ENCODE measurements around the gene ASRGL1.

Gene ASRGL1

DNA sequence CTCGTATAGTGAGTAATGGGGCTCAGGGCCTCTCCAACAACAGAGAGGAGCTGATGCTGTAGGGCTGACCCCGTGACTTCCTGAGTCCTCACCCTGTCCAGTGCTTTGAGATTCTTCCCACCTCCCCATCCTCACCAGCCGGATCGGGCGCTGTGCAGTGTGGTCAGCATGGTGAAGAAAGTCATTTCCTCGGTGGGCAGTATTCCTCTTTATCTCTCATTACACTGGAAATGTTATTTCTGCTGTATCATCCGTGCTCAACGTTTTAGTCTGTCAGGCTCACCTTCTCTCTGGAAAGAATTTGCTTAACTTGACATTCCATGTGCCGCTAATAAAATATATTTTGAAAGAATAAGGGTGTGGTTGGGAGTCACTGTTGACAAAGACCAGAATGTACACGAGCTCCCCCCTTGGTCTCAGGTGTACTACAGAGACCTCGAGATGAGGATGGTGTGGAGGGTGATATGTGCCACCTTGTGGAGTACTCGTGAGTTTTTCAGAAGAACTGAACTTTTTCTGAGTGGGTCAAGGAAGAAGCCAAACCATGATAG is 55.9 kb downstream of the ASRGL1 start:
- peak; percentile 1 for DNase-seq

DNA sequence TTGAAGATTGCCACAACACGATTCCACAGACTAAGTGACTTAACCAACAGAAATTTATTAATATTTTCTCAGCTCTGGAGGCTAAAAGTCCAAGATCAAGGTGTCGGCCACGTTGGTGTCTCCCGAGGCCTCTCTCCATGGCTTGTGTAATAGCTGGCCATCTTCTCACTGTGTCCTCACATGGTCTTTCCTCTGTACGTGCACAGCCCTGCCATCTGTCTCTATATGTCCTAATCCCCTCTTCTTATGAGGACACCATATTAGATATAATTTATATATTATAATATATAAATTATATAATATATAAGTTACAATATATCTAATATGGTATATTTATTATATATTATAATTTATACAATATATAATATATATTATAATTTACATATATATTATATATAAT is 56.5 kb downstream of the ASRGL1 start:
- no peak for DNase-seq

DNA sequence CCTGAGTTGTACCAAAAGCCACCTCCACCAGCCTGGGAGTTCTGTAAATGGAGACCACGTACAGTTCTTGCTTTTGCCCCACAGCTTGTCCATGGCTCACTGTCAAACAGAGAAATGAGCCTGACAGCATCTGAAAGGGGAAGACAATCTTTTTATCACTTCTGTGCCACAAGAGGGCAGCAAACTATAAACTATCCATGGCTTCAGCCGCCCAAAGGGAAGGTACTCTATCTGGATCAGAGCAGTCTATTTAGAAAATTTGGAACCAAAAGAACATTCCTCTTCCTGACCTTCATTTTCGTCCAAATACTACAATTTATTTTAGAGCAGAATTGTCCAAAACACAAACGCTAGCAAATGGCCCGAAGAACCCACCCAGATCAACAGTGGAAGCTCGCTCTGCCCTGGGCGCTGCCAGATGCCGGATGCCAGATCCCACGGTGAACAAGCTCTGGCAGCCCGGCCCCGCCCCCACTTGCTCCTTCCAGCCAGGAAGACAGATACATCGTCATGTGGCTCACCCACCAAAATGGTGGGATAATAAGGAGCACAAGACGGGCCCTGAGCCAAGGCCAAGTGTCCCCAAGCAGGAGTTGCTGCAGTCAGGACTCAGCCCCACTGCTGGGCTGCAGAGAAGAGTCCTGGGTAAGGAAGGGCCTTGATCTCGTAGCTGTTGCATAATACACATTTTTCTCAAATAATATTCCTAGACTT is 57.7 kb downstream of the ASRGL1 start:
- peak; percentile 6 for DNase-seq

DNA sequence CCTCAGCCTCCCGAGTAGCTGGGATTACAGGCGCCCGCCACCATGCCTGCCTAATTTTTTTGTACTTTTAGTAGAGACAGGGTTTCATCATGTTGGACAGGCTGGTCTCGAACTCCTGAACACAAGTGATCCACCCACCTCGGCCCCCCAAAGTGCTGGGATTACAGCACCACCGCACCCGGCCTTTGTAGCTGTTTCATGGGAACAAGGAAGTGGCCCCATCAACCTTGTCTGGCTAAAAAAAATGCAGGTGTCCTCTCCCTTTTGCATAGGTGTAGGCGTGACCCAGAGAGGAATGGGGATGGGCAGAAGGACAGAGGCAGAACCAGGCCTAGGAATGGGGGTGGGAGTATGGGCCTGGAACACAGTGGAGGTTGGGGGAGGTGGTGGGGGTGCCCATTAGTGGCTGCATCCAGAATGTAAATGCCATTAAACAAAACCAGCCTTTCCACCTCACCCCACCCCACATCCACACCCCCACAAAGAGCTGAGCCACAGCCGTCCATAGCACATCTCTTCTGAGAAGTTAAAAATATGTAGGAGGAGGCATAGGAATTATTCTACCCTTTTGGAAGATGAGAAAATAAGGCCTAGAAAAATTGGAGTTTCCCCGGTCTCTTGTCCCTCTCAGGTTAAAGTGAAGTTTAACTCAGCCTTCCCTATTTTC is 58.8 kb downstream of the ASRGL1 start:
- DNase-seq, result no peak

DNA sequence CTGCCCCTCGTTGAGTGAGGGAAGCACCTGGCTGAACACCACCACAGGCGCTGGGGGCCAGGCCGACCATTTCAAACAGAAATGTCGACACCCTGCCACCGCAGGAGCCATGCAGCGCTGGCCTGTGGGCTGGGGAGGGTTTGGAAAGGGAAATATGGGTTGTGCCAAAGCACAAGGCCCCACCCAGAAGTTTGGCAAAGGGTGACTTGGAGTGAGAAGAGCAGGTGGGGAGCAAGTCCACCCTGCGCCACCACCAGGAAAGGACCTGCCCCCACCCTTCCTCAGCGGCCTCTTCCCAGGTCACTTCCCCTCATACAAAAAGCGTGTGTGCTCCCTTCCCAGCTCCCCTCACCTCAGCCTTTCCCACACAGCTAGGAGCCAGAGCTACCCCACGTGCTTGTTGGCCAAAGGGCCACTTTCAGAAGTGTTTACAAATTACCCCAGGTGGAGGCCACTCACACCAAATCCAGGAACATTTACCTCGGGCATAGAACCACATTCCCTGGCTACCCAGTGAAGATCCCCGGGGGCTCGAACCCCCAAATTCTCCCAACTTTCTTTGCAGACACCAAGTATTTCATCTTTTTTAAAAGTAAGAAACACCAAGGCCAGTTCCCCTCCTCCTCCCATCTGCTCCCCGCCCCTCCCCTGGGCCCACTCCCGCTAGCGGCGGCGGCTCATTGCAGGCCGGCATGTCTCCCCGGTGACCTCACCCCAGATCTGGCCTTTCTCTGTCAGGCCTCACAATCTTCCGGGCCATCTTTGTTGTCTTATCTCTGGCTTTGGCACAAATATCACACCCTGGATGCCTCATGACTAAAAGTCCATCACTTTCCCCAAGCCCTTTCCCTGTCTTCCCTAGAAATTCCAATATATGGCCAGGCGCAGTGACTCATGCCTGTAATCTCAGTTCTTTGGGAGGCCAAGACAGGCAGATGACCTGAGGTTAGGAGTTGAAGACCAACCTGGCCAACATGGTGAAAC is 61.1 kb downstream of the ASRGL1 start:
- DNase-seq, result no peak

DNA sequence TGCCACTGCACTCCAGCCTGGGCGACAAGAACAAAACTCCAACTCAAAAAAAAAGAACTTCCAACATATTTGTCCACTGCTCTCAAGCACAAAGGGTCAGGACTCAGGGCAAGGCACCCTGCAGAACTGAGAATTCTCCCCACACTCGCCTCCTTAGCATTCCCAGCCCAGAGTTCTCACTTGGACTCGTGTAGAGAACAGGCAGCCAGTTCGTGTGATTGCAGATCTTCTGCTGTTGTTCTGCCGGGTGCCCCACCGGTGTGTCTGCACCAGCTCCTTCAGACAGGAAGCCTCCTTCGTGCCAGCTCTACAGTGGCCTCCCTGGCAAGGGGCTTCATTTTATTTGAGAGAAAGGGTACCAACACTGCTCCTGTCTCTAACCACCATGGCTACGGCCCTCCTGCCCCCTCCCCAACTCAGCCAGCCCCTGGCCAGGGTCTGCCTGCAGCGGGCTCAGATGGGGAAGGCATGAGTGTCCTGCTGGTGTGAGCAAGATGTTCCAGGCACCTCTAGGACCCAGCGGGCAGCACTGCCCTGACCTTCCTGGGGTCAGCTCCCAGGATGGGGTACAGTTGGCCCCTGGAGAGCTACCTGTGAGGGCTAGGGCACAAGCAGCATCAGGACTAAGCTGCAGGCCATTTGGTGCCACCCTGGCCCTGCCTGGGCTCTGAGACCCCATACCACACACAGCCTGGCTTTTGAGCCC is 62.1 kb downstream of the ASRGL1 start:
- DNase-seq, result no peak

DNA sequence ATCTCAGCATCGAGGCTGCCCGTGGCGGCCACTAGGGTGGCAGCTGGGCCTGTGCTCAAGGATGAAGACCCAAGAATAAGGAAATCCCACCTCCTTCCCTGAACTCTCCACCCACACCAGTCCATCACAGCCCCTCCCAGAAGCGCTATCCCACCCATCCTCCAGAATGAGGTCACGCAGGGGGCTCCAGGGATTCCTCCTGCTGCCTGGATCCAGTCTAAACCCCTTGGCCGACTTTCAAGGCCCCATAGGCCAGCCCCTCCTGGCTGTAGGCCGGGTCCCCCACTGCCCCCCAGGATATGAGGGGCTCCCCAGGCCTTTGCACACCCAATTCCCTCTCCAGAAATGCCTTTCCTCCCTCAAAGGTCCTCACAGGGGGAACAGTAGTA is 62.6 kb downstream of the ASRGL1 start:
- DNase-seq, result no peak

DNA sequence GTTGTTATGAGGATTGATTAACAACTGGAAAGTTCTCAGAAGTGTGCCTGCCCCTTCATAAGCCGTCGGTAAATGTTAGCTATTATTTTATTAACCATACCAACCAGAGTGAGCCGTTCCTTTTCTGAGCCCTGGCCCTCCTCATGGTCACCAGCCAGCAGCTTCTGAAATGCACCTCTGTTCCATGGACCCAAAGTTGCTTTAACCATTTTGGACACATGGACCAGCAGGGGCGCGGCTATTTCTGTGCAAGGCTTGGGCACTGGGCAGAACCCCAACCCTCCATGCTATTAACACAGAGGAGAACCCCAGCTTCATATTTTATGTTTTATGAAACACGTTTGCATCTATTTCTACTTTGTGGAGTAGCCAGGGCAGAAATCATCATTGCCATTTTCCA is 63.0 kb downstream of the ASRGL1 start:
- DNase-seq, result no peak

DNA sequence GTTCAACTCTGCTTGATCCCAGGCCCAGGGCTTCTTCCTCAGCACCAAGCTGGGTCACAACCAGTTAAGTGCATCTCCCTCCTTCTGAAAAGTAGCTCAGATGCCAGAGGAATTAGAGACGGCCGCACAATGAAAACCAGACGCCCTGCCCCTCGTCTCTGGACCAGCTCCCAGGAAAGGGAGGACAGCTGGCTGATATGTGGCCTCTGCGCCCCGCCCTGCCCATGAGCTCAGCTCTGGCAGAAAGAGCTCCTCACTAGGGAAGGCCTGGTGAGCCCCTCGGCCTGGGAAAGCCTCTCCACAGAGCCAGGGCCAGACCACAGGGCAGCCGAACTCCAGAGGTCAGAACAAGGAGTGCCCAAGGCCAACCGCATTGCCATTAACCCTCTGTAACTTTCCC is 63.5 kb downstream of the ASRGL1 start:
- DNase-seq, result no peak

DNA sequence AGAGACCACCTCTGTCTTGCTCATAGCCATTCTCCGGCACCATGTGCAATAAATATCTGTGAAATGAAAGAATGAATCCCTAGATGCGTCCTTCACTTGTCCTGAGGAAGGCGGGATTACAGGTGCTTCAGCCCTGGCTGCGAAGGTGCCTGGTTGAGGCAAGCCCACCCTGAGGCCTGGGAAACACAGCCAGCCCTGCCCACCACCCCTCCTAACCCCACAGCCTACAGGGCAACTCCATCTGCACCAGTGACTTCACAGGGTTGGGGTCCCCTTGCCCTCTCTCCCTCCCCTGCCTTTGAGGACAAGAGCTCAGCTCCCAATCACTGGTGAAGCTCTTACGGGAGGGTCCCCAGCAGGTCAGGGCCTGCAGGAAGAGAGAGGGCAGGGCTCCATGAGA is 64.1 kb downstream of the ASRGL1 start:
- DNase-seq, result no peak

DNA sequence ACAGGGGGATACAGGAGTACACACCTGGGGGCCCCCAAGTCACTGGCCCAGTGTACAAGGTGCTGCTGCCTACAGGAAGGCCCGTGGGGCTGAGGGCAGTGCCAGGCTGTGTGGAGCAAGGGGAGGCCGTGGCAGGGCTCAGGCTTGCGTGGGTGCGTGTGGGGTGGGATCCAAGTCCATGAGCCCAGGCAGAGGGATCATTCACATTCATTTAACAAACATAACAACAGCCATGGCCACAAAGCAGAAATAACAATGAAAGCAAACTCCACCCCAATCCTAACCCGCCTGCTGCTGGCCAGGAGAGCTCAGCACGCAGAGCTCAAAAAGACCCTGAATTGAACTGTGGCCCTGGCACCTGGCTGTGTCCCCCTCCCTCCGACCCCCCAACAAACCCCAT is 64.6 kb downstream of the ASRGL1 start:
- DNase-seq, result no peak

DNA sequence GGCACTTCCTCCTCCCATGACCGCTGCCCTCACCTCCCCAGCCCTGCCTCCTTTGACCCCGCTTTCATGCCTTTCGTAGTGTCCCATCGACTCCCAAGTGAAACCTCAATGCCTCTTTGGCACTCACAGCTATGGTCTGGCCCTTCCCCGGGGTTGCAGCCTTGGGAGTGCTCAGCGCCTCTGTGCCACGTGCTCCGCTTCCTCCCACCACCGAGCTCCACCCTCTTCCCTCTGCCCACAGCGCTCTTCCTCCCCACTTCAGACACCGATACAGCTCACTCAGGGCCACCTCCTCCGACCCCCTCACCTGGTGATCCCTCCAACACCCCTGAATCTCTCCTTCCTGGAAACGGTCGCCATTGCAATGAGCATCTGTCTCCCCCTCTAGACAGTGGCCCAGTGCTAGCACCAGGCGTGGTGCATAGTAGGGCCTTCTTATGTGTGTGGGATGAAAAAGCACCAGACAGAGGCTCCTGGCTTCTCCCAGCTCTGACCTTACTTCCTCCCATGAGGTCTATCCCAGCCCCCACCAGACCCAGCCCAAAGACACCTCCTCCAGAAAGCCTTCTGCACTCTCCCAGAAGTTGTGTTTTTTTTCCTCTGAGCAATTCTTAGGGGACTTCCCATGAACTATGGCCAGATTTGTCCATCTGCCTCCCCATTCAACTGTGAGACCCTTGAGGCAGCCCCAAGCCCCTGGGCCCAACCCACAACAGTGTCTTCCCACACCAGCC is 65.1 kb downstream of the ASRGL1 start:
- peak; percentile 10 for DNase-seq

DNA sequence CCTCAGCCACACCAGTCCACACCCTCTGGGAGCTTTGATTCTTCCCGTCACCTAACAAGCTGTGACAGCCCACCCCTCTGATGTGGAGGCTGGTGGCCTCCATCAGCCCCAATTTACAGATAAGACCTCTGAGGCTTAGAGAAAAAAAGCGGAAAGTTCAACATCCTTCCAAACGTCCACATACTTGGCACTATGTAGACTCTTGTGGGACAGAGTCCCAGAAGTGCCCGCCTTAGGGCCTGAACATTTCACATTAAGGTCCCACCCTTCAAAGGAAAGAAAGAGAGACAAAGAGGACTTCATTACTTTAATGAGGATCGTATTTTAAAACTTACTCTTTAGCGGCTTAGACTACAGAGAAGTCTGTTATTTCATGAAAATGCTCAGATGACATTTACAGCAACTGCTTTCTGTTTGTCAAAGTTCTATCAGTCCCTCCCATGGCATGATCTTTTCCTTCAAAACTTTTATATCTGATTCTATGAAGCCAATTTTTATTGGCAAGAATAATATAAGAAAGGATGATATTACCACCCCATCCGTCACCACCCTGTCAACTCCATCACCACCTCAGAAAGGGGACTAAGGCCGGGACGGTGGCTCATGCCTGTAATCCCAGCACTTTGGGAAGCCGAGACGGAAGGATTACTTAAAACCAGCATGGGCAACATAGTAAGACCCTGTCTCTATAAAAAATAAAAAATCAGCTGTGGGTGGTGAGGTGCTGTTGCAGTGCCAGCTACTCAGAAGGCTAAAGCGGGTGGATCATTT is 65.9 kb downstream of the ASRGL1 start:
- DNase-seq, result no peak

DNA sequence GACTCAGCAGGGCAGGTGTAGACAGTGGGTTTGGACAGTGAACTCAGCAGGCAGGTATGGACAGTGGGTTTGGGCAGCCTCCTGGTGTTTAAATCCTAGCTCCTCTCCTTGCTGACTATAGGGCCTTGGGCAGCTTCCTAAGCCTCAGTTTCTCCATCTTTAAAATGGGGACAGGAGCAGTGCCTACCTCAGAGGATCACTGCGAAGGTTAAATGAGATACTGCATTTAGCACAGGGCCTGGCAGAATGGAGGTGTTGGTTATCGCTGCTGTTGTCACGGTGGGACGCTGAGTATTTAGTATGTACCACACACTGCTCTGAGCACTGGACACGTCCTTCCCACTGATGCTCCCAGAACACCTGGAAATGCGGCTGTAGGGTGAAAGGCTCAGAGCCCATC is 67.2 kb downstream of the ASRGL1 start:
- no peak for DNase-seq

DNA sequence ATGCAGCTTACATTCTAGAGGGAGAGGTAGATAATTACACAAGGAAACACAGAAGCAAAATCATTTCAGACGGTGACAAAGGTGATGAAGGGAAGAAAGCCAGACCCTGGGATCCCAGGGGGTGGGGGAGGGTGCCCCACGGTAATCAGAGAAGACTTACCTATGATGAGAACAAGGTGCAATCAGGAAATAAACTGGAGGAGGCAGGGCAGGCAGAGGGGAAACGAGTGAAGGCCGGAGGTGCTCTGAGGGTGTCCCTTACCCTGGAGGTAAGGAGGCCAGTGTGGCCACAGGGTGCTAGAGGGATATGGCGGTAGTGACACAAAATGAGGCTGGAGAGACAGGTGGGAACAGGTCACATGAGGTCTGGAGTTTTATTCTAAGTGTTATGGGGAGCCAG is 67.7 kb downstream of the ASRGL1 start:
- no peak for DNase-seq

DNA sequence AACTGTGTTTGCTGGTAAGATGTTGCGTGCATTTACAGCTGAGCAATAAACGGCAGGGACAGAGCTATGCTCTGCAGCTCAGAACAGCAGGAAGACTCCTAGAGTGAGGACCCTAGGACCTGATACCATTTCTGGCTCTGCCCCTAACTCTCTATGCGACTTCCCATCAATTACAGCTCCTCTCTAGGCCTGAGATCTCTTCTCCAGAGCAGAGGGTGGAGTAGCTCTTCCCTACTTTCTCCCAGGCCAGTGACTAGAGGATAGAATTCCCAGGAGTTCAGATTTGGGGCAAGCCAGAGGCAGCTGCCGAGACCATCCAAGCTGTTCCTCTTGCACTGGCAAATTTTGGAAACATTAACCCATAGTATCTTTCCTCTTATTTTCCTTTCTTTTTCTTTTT is 68.8 kb downstream of the ASRGL1 start:
- DNase-seq, result no peak

DNA sequence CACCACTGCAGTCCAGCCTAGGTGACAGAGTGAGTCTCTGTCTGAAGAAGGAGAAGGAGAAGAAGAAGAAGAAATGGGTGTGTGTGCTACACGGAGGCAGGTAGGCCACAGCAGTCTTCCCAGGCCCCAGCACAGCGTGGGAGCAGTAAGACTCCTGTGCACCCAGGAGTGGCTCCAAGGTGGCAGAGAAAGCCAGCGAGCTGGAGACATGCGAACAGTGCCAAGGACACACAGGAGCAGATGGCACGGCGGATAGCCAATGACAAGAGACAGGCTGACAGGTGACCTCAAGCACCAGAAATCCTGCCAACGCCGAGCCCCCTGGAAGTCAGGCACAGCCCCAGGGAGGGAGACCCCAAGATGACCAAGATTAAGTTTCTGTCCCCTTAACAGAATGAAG is 72.6 kb downstream of the ASRGL1 start:
- DNase-seq, result no peak

DNA sequence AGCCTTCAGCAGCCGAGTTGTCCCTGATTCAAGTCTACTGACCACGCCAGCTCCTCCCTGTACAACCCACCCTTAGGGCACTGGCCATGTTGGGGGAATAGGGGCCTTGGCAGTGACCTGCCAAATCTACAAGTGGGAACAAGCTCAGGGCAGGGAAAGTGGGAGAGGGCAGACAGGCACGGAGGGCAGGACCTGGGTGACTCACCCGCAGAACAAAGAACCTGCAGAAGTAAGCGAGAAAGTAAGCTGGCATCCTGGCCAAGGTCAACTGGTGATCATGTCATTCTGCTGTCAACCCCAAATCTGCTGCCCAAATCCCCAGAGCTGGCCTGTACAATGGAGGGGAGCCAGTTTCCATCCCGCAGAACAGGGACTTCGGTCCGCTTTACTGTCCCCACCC is 73.7 kb downstream of the ASRGL1 start:
- no peak for DNase-seq

DNA sequence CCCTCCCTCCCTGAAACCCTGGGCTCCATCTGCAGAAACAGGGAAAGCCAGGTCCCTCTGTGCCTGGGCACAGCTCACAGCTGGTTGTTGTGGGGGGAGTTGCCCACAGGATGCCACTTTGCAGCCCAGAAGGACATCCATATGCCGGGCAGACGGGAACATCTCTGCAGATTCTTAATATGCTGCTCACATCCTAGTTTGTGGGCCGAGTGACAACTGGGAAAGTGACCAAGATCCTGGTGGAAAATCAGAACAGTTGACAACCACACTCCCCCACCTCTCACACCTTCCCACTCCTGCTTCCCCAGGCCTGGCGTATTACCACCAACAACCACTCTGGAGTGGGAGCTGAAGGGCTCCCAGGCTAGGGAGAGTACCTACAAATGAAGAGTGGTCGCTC is 74.3 kb downstream of the ASRGL1 start:
- no peak for DNase-seq

DNA sequence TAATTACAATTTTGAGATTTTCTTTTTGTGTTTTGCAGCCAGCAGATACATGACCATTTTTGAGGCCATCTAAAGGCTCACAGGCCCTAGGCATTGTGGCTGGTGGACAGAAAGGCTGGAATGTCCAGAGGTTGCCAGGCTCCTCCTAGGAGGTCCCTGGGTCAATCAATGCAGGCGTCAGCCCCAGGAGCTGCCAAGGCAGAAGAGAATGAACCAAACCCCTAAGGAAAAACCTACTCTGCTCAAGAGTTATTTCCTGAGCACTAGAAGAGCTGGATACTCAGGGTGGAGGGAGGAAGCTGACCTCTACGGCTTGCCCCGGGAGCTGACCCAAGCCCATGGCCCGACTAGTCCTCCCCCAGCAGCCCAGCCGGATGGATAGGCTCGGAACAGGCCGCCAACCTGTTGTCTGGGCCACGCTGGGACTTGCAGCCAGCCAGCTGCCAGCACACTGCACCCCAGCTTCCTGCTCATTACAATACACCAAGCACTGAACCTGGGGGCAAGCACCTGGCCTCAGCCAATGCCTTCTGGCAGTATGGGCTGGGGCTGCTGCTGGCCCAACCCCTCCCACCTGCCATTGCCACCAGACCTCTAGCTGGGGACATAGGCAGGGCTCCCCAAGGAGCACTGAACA is 75.9 kb downstream of the ASRGL1 start:
- DNase-seq, result no peak

DNA sequence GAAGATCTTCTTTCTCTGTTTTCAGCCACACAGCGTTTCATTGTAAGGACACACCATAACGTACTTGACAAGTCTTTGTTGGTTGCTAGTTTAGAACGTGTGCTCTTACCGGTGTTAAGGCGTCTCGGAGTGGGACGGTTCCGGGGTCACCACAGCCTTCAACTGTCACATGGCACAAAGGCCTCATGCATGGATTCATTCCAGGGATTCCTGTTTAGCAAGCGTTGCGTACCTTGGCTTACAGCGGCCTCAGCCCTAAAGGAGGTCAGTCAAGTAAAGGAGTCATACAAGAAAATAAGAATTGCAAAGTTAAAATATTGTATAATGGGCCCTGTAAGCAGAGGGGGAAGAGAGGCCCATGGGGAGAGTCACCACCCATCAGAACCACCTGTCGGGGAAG is 79.3 kb downstream of the ASRGL1 start:
- DNase-seq, result no peak

All from effector CD8-positive, alpha-beta T cell (primary cell).